AG09319 (cell line): ENCODE results near the gene PSMD14.

Experiments
- DNase-seq: peaks from one replicate; pipeline ENCODE4 v3.0.0-alpha.2; 2010; ENCODE audit warnings: low read depth; ENCODE audit errors: extremely low read depth
- TF ChIP-seq, protein P1 (sequence below): IDR thresholded peaks from 2 replicates; pipeline ENCODE4 v1.5.1; 2011; ENCODE audit warnings: low read depth, mild to moderate bottlenecking, inconsistent platforms, low read length, moderate library complexity

The PSMD14 gene

DNA sequence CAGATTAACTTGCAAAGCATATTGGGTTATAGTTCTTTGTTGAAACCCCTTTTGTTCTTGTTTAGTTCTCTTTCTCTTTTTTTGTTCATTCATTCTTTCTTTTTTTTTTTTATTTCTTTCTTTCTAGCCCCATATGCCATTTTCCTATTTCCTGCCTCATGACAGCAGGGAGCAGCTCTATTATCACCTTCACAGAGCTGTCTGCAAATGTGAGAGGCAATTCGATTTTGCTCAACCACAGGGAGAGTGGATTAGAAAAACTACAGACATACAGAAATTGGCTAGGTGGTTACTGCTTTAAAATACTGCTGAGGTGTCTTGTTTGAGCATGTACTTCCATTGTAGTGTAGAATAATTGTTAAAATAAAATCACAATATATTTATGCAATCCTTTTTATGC lies 63.6 kb downstream of the PSMD14 start:
- DNase-seq, result no peak
- TF ChIP-seq, protein P1, sequence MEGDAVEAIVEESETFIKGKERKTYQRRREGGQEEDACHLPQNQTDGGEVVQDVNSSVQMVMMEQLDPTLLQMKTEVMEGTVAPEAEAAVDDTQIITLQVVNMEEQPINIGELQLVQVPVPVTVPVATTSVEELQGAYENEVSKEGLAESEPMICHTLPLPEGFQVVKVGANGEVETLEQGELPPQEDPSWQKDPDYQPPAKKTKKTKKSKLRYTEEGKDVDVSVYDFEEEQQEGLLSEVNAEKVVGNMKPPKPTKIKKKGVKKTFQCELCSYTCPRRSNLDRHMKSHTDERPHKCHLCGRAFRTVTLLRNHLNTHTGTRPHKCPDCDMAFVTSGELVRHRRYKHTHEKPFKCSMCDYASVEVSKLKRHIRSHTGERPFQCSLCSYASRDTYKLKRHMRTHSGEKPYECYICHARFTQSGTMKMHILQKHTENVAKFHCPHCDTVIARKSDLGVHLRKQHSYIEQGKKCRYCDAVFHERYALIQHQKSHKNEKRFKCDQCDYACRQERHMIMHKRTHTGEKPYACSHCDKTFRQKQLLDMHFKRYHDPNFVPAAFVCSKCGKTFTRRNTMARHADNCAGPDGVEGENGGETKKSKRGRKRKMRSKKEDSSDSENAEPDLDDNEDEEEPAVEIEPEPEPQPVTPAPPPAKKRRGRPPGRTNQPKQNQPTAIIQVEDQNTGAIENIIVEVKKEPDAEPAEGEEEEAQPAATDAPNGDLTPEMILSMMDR, result no peak

DNA sequence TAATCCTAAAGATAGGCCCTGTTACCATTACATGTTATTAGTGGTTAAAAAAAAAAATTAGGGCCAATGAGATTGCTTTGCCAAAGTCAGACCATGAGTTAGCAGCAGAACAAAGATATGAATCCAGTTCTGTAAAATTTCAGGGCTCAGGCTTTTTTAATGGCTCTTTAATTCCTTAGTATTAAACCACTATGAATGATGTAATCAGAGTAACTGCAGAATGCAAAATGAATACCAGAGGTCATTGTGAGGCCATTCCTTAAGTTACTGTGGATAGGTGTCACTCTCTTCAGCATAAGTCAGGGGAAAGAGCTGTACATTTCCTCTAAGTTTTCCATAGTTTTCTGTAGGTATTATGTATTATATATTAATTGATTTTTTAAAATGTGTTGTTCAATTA lies 65.7 kb downstream of the PSMD14 start:
- TF ChIP-seq, protein P1, result no peak
- DNase-seq, result no peak

DNA sequence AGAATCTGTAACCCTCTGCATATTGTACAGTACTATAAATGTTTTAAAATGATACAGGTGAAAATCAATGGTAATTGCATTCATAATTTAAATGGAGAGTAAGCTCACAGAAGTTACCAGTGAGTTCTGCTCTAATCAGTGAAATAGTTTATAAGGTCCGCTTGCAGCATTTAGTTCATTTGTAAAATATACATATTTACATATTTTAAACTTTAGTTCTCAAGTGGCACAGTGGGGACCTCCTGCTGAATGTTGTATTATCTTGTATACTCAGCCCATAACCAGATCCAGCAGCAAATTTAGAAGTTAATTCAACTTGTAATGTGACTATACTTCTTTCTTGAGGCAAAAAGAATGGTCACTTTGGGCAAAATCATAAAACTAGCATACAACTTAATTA lies 66.2 kb downstream of the PSMD14 start:
- TF ChIP-seq, protein P1, result no peak

DNA sequence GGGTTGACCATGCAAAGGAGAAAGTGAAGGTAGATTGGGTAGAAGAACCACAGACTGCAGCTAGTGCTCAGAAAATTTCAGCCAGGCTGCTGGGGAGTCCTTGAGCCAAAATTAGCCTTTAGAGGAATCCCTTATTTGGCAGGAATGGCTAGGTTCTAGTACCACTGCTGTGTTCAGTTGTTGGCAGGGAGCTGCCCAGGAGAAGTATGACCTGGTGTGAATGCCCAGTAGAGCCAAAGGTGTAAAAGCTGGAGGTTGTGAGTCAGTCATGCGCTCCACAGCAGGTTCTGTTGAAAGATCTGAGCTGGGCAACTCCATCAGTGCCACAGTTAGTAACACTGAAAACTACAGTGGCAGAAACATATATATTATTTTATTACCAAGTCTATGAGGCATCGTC lies 71.5 kb downstream of the PSMD14 start:
- no peak for DNase-seq
- TF ChIP-seq, protein P1, result no peak

More for the DNA sequence above, 66.2 kb downstream of the PSMD14 start:
- DNase-seq, result no peak

DNA sequence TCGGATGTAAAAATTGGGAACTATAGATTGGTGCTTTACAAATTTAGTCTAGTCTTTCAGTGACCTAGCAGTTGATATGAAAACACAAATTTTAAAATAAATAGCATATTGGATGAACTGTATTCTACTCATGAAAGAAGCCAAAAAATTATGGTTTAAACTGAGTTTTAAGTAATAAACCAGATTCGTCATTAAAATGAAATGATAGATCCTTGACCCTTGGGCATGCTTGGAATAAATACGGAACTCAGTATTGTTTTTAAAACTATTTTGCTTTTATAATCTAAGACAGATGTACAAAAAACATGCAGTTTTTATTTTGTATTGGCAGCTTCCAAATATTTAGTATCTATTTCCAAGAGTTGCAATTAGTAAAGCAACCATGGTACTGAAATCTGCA lies 73.3 kb downstream of the PSMD14 start:
- no peak for DNase-seq
- TF ChIP-seq, protein P1, result no peak

DNA sequence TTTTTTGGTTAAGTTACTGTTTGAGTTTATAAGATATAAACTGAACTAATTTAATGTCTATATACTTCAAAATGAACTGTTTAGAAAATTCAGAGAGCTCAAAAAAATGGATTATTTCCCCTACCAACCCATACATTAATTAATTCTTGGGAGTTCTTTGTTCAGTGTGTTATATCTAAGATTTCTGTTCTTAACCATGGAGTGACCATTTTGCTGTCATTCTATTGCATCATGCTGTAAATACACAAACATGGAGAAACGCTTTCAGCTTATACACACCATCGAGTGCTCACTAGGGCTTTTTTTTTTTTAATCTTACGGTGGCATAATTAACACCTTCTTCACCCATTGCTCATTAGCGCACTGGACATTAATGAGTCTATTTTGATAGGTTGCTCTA lies 74.5 kb downstream of the PSMD14 start:
- TF ChIP-seq, protein P1, result no peak
- DNase-seq, result no peak

DNA sequence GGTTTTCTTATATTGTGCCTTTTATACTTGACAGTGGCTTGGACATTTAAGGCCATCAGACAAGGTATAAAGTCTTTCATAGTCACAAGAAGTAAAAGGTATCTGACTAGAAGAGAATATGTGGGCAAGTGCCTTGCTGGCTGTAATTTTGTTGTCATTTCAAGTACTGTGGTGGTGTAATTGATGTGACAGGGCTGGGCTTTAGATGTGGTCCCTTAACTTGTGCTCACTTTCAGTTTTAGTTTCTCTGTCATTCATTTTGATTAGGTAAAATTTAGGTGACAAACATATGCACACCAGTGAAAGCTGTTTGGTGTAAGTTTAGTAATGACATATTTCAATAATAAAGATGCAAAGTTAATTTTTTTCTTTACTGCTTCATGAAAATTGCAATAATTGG lies 76.6 kb downstream of the PSMD14 start:
- TF ChIP-seq, protein P1, result no peak
- DNase-seq, result no peak
